ENCODE measurements around the gene CDK7. TPM values are rescaled to one million over a fixed set of nuclear protein-coding genes. Genes with fewer than 3 reads are reported as not detected.

Gene CDK7
- total and polyA plus RNA-seq, 9 of the 15 experiments (the other 6 are each of a cell fraction or from before 2014, with no cell fraction given) = 41.7 to 143 (median 65.3) TPM

DNA sequence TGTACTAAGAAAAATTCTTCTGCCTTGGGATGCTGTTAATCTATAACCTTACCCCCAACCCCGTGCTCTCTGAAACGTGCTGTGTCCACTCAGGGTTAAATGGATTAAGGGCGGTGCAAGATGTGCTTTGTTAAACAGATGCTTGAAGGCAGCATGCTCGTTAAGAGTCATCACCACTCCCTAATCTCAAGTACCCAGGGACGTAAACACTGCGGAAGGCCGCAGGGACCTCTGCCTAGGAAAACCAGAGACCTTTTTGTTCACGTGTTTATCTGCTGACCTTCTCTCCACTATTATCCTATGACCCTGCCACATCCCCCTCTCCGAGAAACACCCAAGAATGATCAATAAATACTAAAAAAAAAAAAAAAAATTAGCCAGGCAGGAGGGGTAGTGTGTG is 13.9 kb upstream of the CDK7 start (continued):
- TF ChIP-seq CTBP1 (IDR thresholded peaks at IDR 0.05; ENCODE audit: borderline replicate concordance) = peak; percentile 42; the same call in 1 of the 2 replicates

DNA sequence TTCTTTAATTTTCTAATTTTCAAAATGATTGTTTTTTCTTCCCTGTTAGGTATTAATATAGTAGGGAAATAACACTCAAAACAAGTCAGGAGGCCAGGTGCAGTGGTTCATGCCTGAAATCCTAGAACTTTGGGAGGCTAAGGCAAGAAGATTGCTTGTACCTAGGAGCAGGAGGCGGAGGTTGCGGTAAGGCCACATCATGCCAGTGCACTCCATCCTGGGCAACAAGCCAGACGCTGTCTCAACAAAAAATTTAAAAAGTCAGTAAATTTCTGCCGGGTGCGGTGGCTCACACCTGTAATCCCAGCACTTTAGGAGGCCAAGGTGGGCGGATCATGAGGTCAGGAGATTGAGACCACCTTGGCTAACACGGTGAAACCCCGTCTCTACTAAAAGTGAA is 10.2 kb upstream of the CDK7 start:
- Histone ChIP-seq H3K36me3 (ENCODE audit: control insufficient read depth, insufficient read depth, low read length) (peaks cover 55% of the 10 kb centered on the region), H3K9ac (ENCODE audit: insufficient read depth in 1 of 2, low read depth in 2 of 2, low read length in 2 of 2) (no peak overlapping the region), H3K9me1 (ENCODE audit: control insufficient read depth, insufficient read depth, low read length) (no peaks in the 10 kb centered on the region), H3K4me1 (replicated peaks in 1 of 2; ENCODE audit: control insufficient read depth in 2 of 2, insufficient read depth in 2 of 2, low read length in 2 of 2) (peaks cover 2 to 8% of the 10 kb centered on the region in 2 experiments; a peak in 4 of 5 replicates), H3K27ac (ENCODE audit: extremely low read depth, low read depth, low read length) (no peak overlapping the region), H3K27me3 (ENCODE audit: control insufficient read depth in 2 of 2, insufficient read depth in 2 of 2, low read length in 2 of 2) (no peaks in the 10 kb centered on the region), H3K79me2 (ENCODE audit: control insufficient read depth, insufficient read depth, low read length) (peaks cover 39% of the 10 kb centered on the region), H3K4me2 (ENCODE audit: insufficient read depth, low read length) (no peak overlapping the region), H4K20me1 (replicated peaks; ENCODE audit: control insufficient read depth, insufficient read depth, low read length) (no peaks in the 10 kb centered on the region), H2AFZ (ENCODE audit: low read depth, low read length) (no peak overlapping the region), H3K4me3 (no peak overlapping the region), H3K9me3 (replicated peaks; ENCODE audit: control insufficient read depth, insufficient read depth, low read depth, low read length) (0 out of 2 replicates have a peak, but pooled peaks cover 3% of the 10 kb centered on the region)
- ChIA-PET POLR2A (no interaction called here), CTCF (ENCODE audit: low intra/inter-chr PET ratio) (no interaction called here)
- TF ChIP-seq, protein P1, sequence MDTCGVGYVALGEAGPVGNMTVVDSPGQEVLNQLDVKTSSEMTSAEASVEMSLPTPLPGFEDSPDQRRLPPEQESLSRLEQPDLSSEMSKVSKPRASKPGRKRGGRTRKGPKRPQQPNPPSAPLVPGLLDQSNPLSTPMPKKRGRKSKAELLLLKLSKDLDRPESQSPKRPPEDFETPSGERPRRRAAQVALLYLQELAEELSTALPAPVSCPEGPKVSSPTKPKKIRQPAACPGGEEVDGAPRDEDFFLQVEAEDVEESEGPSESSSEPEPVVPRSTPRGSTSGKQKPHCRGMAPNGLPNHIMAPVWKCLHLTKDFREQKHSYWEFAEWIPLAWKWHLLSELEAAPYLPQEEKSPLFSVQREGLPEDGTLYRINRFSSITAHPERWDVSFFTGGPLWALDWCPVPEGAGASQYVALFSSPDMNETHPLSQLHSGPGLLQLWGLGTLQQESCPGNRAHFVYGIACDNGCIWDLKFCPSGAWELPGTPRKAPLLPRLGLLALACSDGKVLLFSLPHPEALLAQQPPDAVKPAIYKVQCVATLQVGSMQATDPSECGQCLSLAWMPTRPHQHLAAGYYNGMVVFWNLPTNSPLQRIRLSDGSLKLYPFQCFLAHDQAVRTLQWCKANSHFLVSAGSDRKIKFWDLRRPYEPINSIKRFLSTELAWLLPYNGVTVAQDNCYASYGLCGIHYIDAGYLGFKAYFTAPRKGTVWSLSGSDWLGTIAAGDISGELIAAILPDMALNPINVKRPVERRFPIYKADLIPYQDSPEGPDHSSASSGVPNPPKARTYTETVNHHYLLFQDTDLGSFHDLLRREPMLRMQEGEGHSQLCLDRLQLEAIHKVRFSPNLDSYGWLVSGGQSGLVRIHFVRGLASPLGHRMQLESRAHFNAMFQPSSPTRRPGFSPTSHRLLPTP (IDR thresholded peaks at IDR 0.05; ENCODE audit: borderline replicate concordance, extremely low read depth, insufficient read length) = no peak
- TF ChIP-seq NRF1 (conservative IDR thresholded peaks at IDR 0.05 in 1 of 2, IDR thresholded peaks at IDR 0.05 in 1 of 2) = no peak
- no peak for TF ChIP-seq ZFX (CRISPR knock-in tag; IDR thresholded peaks at IDR 0.05)
- TF ChIP-seq, protein P2, sequence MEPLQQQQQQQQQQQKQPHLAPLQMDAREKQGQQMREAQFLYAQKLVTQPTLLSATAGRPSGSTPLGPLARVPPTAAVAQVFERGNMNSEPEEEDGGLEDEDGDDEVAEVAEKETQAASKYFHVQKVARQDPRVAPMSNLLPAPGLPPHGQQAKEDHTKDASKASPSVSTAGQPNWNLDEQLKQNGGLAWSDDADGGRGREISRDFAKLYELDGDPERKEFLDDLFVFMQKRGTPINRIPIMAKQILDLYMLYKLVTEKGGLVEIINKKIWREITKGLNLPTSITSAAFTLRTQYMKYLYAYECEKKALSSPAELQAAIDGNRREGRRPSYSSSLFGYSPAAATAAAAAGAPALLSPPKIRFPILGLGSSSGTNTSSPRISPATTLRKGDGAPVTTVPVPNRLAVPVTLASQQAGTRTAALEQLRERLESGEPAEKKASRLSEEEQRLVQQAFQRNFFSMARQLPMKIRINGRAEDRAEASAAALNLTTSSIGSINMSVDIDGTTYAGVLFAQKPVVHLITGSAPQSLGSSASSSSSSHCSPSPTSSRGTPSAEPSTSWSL (CRISPR knock-in tag; IDR thresholded peaks at IDR 0.05; ENCODE audit: borderline replicate concordance) = no peak
- no peak for TF ChIP-seq NR1H2 (CRISPR knock-in tag; IDR thresholded peaks at IDR 0.05)
- no peak for TF ChIP-seq SOX6 (IDR thresholded peaks at IDR 0.05)
- TF ChIP-seq MCM5 (IDR thresholded peaks at IDR 0.05; ENCODE audit: low read depth) = no peak
- no peak for TF ChIP-seq ZNF561 (CRISPR knock-in tag; conservative IDR thresholded peaks at IDR 0.05)
- no peak for TF ChIP-seq BRD4 (IDR thresholded peaks at IDR 0.05)
- TF ChIP-seq, protein P3, sequence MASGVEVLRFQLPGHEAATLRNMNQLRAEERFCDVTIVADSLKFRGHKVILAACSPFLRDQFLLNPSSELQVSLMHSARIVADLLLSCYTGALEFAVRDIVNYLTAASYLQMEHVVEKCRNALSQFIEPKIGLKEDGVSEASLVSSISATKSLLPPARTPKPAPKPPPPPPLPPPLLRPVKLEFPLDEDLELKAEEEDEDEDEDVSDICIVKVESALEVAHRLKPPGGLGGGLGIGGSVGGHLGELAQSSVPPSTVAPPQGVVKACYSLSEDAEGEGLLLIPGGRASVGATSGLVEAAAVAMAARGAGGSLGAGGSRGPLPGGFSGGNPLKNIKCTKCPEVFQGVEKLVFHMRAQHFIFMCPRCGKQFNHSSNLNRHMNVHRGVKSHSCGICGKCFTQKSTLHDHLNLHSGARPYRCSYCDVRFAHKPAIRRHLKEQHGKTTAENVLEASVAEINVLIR (CRISPR knock-in tag; IDR thresholded peaks at IDR 0.05) = no peak
- TF ChIP-seq TCF3 (CRISPR knock-in tag; IDR thresholded peaks at IDR 0.05) = no peak
- intact Hi-C loops (cut with micrococcal nuclease) = no loop called here
- 85% methylated on average over 8 of the region's 8 CpGs for WGBS (ENCODE audit: insufficient coverage, low coverage, missing lambda C conversion rate)
- no peak for FAIRE-seq
- BruUV-seq (replicated peaks) = no TSS peak
- in situ Hi-C loops (cut with MboI) = no loop called here
- no peak for DNase-seq (ENCODE audit: extremely low read depth in 1 of 4, low spot score in 3 of 4)
- ATAC-seq = no peak

Measured in K562 (cell line).